ENCODE data around the gene CXorf49B.
"Not testable (repeated sequence)": the region's sequence is repeated elsewhere in the genome, so short reads cannot be mapped to it uniquely, and the experiment has no call there.

Gene CXorf49B

DNA sequence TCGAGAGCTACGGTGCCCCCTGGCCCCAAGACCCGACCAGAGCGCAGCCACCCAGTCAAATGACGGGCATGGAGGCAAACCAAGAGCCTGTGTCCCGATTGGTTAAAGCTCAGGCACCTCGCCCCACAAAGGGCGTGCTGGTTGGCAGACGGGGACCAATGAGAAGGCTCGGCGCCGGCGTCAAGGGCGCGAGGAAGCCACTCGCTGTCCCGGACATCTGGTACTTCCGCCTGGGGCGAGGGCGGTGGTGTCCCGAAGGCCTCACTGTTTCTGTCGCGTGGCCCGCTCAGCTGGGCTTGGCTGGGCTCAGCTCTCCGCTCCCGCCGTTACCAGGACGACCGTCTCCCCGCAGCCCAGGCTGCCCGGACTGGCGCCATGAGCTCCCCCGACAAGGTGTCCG is at the start of gene CXorf49B:
Gene CXorf49B, plus strand, starts transcription at position 301 of the 400 bp plus-strand sequence. Its CDS starts 75 bp downstream, at position 376.
- not testable (repeated sequence) for DNase-seq

DNA sequence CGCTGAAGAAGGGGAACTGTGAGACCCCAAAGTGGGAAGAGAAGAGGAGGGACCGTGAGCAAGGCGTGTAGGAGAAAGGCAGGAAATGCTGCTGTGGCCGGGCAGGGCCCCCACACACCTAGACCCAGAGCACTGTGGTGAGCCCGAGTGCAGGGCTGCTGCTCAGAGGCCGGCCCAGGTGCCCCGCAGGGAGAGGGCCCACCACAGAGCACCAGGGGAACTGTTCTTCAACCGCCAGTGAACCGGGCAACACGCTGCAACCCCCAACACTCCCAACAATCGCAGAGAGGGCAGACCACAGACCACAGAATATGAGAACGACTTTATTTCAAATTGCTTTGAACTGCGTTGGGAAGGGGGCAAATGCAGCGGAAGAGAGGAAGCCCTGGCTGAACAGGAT is 49.1 kb upstream of the CXorf49B start:
- DNase-seq = not testable (repeated sequence)

DNA sequence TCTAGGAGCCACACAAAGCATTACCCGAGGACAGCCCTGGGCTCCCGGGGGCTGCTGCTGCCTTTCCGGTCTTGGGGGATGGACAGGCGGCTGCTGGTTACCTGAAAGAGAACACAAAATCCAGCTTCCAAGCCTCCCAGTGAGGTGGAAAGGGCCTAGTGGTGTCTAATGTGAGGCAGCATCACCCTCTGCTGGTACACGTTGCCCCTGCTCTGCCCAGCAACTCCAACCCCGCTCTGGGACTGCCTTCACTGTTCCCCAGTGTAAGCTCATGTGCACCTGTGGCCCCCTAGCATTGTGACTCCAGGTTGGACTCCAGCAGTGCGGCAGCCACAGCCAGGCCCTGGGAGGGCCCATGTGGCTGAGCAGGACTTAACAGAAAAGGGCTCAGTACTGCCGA is 47.6 kb upstream of the CXorf49B start:
- not testable (repeated sequence) for DNase-seq

DNA sequence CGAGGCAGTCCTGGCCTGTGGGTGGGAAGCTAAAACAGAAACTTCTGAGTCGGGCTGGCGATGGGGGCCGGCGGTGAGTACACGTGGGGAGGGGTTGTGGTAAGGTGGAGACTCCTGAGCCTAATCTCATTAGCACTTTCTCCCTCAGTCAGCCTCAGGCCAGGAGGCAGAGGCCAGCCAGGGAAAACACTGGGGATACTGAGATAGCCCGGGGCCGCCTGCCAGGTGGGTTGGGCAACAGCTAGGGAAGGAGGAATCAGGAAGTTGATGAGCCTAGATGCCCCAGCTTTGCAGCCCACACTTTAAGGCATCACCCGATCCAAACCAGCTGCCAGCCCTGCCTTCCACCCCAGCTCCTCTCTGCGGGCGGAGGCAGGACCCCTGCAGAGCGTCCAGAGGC is 46.8 kb upstream of the CXorf49B start:
- not testable (repeated sequence) for DNase-seq

DNA sequence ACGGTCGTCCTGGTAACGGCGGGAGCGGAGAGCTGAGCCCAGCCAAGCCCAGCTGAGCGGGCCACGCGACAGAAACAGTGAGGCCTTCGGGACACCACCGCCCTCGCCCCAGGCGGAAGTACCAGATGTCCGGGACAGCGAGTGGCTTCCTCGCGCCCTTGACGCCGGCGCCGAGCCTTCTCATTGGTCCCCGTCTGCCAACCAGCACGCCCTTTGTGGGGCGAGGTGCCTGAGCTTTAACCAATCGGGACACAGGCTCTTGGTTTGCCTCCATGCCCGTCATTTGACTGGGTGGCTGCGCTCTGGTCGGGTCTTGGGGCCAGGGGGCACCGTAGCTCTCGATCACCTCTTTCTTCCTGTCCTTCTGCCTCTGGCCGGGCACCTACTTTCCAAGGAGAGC is 45.0 kb upstream of the CXorf49B start, which contains the start of gene CXorf49:
Gene CXorf49, minus strand, starts transcription at position 101 of the 400 bp plus-strand sequence. CDS start 134 bp downstream, outside the sequence.
- not testable (repeated sequence) for DNase-seq

DNA sequence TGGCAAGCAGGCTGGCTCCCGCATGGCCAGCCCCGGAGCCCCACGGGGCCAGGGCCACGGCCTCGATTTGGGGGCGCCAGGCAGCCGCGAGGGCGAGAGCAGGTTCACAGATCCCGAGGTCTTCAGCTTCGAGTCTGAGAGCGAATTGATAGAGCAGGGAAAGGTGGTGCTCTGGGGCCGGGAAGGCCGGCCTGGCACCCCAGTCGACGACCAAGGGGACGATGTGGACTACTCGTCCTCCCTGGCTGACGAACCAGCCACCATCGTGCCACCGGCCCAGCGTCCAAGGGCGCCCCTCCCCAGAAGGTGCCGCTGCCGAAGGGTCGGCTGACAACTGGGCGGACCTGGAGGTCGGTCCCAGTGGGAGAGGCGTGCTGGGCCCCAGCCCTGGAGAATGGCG is 44.0 kb upstream of the CXorf49B start:
- DNase-seq = not testable (repeated sequence)

DNA sequence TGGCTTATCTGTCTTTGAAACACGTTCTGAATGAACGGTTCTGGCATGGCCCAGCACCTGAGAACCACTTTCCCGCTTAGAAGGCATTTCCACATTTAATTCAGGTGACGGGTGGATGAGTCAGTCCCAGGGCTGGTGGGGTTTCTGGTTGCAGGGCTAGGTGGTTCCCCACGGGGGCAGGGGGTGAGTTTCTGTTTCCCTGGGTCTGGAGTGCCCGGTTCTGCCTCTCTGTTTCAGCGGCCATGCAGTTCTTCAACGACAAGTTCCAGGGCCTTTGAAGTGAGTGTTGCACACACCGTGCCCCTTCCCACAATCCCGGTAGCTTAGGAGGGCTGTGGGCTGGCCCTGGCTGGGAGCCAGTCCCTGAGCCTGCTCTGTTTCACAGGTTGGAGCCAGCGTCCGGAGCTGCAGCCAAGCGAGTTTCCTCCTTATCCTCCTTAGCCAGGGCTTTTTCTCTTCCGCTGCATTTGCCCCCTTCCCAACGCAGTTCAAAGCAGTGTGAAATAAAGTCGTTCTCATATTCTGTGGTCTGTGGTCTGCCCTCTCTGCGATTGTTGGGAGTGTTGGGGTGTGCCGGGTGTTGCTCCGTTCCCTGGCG is 42.8 kb upstream of the CXorf49B start:
- DNase-seq = not testable (repeated sequence)

DNA sequence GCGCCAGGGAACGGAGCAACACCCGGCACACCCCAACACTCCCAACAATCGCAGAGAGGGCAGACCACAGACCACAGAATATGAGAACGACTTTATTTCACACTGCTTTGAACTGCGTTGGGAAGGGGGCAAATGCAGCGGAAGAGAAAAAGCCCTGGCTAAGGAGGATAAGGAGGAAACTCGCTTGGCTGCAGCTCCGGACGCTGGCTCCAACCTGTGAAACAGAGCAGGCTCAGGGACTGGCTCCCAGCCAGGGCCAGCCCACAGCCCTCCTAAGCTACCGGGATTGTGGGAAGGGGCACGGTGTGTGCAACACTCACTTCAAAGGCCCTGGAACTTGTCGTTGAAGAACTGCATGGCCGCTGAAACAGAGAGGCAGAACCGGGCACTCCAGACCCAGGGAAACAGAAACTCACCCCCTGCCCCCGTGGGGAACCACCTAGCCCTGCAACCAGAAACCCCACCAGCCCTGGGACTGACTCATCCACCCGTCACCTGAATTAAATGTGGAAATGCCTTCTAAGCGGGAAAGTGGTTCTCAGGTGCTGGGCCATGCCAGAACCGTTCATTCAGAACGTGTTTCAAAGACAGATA is 2.4 kb upstream of the CXorf49B start:
- DNase-seq = not testable (repeated sequence)

DNA sequence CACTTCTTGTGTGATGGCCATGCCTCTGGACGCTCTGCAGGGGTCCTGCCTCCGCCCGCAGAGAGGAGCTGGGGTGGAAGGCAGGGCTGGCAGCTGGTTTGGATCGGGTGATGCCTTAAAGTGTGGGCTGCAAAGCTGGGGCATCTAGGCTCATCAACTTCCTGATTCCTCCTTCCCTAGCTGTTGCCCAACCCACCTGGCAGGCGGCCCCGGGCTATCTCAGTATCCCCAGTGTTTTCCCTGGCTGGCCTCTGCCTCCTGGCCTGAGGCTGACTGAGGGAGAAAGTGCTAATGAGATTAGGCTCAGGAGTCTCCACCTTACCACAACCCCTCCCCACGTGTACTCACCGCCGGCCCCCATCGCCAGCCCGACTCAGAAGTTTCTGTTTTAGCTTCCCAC is 1.7 kb downstream of the CXorf49B start:
- DNase-seq = not testable (repeated sequence)

DNA sequence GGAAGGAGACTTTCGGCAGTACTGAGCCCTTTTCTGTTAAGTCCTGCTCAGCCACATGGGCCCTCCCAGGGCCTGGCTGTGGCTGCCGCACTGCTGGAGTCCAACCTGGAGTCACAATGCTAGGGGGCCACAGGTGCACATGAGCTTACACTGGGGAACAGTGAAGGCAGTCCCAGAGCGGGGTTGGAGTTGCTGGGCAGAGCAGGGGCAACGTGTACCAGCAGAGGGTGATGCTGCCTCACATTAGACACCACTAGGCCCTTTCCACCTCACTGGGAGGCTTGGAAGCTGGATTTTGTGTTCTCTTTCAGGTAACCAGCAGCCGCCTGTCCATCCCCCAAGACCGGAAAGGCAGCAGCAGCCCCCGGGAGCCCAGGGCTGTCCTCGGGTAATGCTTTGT is 2.5 kb downstream of the CXorf49B start:
- DNase-seq = not testable (repeated sequence)

DNA sequence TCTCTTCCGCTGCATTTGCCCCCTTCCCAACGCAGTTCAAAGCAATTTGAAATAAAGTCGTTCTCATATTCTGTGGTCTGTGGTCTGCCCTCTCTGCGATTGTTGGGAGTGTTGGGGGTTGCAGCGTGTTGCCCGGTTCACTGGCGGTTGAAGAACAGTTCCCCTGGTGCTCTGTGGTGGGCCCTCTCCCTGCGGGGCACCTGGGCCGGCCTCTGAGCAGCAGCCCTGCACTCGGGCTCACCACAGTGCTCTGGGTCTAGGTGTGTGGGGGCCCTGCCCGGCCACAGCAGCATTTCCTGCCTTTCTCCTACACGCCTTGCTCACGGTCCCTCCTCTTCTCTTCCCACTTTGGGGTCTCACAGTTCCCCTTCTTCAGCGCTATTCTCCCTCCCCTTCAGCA is 4.0 kb downstream of the CXorf49B start:
- DNase-seq = not testable (repeated sequence)

DNA sequence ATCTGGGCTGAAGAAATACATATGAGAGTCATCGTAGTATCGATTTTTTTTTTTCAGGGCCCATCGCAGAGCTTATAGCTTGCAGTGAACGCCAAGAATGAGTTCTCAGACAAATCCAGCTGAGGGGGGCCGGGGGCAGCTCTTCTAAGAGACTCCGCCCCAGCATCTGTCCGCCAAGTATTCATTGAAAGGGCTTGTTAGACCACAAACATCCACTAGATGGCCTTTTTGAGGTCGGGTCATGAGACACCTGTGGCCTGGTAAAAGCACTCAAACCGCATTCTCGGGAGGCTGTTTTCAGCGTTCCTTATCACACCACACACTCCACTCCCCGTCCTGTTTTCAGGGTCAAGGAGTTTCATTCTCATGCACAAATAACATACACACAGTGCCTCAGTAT is 15.2 kb downstream of the CXorf49B start:
- DNase-seq = not testable (repeated sequence)

DNA sequence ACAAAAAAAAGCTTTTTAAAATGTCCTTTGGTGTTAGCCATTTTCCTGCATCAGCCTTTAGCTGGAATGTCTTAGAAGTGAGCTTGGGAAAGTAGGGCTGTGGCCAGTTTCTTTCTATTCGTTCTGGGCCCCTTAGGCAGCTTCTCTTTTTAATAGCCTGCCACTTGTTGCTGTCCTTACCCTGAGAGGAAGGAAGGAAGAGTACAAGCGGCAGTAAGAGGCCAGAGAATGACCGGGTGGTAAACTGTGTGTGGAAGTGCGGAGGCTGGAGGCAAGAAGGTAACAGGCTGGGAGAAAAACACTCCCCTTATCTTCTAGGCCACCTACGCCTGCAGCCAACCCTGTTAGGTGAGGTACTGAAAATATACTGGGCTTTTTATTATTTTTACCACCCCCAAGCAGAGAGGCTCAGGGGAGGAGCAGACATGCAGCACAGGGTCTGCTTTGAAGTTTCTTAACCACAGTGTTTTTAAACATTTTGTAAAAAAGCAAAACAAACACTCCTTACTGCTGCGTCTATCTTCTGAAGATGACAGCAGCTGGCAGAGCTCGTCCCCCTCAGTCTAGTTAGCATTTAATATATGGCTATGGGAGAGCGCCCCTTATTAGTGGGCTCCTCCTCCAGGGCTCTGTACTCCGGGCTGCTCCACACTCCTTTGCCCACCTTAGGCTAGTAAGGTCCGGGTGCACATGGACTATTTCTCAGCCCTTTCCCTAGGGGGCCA is 19.2 kb downstream of the CXorf49B start:
- DNase-seq = not testable (repeated sequence)

DNA sequence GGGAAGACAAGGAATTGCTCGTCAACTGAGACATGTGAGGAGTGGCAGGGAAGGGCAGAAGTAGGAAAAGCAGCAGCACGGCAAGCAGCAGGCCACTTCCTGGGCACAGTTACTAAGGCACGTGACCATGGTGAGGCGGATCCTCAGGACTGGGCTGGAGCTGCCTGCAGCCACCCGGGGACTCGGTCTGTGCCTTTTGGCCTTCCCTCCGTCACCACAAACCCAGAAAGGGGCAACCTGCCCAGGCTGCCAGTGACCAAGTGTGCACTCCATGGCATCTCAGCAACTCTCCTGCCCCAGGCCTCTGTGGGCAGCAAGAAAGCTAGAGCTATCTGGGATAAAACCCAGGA is 19.8 kb downstream of the CXorf49B start:
- DNase-seq = not testable (repeated sequence)

DNA sequence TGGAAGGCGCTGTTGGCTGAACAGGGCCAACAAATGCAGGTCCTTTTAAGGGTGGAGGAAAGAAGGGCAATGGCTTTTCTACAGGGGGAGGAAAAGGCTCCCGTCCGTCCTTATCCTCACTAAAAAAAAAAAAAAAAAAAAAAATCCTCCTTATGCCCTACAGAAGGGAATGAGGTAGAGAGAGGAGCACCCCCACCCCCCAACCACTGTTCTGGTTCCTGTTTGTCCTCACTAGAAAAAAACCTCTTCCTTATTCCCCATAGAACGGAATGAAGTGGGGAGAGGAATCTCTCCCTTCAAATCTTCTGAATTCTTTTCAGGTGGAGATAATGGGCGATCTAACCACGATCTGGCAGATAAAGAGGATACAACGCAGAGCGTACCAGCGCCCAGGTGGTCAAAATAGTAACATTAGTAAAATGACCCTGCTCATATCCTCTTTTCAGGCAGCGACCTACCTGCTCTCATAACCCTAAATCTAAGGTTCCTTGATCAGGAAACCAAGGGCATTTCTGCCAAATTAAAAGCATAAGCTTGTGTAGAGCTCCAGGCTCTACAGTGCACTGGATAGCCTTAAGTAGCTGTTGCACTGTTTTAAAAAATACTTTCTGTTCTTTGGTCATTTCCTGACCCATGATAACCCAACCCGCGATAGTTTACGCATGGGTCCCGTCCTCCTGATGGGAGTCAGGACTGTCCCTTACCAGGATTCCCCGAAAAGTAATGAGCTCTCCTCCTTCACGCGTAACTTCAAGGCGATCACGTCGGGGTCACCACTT is 20.6 kb downstream of the CXorf49B start:
- not testable (repeated sequence) for DNase-seq

DNA sequence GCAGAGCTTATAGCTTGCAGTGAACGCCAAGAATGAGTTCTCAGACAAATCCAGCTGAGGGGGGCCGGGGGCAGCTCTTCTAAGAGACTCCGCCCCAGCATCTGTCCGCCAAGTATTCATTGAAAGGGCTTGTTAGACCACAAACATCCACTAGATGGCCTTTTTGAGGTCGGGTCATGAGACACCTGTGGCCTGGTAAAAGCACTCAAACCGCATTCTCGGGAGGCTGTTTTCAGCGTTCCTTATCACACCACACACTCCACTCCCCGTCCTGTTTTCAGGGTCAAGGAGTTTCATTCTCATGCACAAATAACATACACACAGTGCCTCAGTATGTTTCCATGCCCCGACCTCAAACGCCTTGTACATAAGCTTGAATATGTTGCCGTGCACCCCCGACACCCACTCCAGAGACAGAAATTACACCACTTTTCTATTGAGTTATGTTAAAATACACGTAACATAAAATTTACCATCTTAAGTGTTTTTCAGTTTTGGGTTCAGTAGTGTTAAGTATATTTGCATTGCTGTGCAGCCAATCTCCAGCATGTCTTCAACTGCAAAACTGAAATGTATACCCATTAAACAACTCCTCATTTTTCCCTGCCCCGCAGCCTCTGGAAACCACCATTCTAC is 21.3 kb downstream of the CXorf49B start:
- not testable (repeated sequence) for DNase-seq

DNA sequence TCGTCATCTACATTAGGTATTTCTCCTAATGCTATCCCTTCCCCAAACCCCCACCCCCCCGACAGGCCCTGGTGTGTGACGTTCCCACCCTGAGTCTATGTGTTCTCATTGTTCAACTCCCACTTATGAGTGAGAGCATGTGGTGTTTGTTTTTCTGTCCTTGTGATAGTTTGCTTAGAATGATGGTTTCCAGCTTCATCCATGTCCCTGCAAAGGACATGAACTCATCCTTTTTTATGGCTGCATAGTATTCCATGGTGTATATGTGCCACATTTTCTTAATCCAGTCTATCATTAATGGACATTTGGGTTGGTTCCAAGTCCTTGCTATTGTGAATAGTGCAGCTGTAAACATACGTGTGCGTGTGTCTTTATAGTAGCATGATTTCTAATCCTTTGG is 43.3 kb downstream of the CXorf49B start:
- DNase-seq = not testable (repeated sequence)

DNA sequence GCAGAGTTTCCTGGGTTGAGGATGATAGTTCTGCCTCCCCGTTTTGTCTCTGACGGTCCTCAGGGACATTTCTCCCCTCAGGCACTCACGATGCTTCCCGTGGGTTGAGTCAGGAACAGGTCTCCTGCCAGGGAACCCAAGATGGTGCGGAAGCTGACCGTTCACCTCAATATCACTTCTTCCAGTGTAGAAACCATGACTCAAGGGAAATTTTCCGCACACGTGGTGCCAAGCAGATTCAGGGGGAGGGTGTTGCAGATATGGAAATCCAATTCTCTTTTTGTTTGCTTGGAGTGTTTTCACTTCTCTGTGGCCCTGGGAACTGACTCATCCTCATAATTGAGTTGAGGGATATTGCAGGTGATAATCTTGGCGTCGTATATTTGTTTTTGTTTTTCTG is 46.7 kb downstream of the CXorf49B start:
- no peak for DNase-seq

DNA sequence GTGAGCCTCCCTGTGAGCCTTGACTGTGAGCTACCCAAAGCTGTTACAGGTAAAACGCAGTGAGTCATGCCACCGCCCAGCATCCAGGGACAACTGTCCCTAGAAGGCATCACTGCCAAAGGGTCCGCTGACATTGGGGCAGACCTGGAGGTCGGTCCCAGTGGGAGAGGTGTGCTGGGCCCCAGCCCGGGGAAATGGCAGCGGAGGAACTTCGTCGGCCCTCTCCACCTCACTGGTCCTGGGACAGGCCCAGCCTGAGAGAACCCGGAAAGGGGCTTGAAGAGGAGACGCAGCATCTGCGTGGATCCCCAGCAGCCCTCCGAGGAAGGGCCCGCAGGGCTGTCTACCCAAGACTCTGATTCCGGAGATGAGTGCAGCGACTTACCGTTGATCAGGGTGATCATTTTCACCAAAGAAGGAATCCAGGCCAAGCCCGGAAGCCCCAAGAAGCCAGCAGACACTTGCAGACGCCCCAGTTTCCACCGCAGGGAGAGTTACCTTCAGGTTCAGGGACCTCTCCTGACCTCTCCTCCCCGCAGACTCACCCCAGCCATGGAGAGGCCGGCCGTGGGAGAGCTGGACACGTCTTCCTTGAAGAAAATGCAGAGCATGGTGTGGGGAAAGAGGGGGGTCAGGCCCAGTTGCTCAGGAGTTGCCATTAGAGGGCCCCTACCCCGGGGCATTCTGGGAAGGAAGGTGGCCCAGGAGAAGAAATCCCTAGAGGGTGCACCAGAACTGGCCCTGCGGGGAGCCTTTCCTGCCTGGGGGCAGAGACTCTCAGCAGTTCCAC is 51.2 kb downstream of the CXorf49B start:
- no peak for DNase-seq

DNA sequence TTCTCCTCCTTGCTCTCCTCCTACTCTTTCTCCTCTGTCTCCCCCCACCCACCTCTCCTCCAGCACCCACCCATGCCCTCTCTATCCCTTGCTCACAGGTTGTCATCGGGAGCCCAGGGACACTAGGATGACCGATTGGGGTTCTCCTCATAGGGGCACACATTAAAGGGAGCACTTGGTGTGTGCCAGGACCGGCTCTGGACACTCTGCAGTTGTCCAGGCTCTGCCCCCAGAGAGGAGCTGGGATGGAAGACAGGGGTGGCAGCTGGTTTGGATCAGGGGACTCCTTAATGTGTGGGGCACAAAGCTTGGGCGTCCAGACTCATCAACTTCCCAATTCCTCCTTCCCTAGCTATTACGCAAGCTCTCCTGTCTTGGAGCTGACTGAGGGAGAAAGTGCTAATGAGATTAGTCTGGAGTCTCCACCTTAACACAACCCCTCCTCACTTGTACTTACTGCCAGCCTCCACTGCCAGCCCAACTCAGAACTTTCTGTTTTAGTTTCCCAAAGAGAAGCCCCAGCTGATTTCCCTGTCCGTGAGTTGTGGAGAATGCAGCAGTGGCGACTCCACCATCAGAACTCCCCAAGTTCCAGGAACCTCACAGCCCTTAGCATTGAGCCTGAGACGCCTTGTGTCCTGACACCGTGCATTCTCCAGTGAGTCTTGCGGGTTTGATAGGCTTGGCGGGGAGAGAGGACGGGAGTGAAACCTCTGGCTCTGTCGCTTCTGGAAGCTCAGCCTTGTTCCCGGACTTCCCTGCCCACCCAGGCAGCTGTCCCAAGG is 52.2 kb downstream of the CXorf49B start:
- no peak for DNase-seq

DNA sequence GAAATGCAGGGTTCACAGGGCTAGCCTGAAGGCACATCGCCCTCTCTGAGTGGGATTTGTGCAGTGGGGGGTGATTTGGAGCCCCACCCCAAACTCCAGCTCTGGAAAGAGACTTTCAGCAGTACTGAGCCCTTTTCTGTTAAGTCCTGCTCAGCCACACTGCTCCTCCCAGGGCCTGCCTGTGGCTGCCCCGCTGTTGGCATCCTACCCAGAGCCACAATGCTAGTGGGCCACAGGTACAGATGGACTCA is 52.7 kb downstream of the CXorf49B start:
- no peak for DNase-seq
